ENCODE data around the gene CRTC3. TPM values are rescaled to one million over a fixed set of nuclear protein-coding genes. Genes with fewer than 3 reads are reported as not detected.

Gene CRTC3
- total and polyA plus RNA-seq, 5 donors from 2014 or later, result 27.5 to 110 (median 31.2) TPM

GRCh38 chr15:90489944-90490343, 39.8 kb upstream of the CRTC3 start:
- H3K36me3 Mint-ChIP-seq, result peaks cover 77% of the 10 kb centered on the region
- H3K27ac Mint-ChIP-seq, result peak overlapping the region in 1 of 3 donors; percentile 34
- no peak for DNase-seq
- H3K4me1 ChIP-seq (ENCODE audit: control insufficient read depth, insufficient read depth, low read length, poor library complexity, severe bottlenecking), result no peaks in the 10 kb centered on the region
- H3K27ac ChIP-seq (ENCODE audit: insufficient read depth, low read length, poor library complexity, severe bottlenecking), result no peak overlapping the region
- H3K36me3 ChIP-seq (ENCODE audit: control insufficient read depth, insufficient read depth, low read length), result peaks cover 96% of the 10 kb centered on the region
- H3K9me3 Mint-ChIP-seq, result no peaks in the 10 kb centered on the region
- H3K27me3 Mint-ChIP-seq, result no peaks in the 10 kb centered on the region
- no peaks in the 10 kb centered on the region for H3K27me3 ChIP-seq (ENCODE audit: control insufficient read depth, insufficient read depth, low read length)
- no peak for ATAC-seq (ENCODE audit: low read depth in 2 of 2)
- H3K4me3 Mint-ChIP-seq, result peak overlapping the region in 1 of 4 donors; percentile 11
- no peak overlapping the region for H3K4me3 ChIP-seq (ENCODE audit: low read depth, low read length)
- peaks cover 6 to 20% (median 13%) of the 10 kb centered on the region in 4 donors for H3K4me1 Mint-ChIP-seq
- H3K9me3 ChIP-seq (ENCODE audit: control insufficient read depth in 2 of 2, low read length in 2 of 2), result no peaks in the 10 kb centered on the region

DNA sequence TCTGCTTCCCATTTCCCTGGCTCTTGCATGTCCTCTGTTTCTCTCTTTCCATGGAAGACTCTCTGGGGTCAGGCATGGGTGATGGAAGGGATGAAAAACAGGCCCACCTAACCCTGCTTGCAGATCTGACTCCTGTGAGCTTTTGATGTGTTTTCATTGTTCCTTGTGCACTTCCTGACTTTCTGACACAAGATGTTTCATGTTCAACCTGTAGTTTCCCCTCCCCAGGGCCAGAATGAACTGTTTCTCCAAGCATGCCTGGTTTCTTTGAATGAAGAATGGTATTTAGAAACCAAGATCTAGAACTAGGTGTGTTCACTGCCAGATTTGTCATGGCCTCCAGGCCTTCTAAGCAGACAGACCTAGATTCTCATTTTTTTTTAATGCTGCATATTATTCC, 36.1 kb upstream of the CRTC3 start:
- Histone ChIP-seq H3K4me3 (ENCODE audit: low read depth, low read length) (no peak overlapping the region), H3K27me3 (ENCODE audit: control insufficient read depth, insufficient read depth, low read length) (no peaks in the 10 kb centered on the region), H3K9me3 (ENCODE audit: control insufficient read depth in 2 of 2, low read length in 2 of 2) (no peaks in the 10 kb centered on the region), H3K27ac (ENCODE audit: insufficient read depth, low read length, poor library complexity, severe bottlenecking) (no peak overlapping the region), H3K36me3 (ENCODE audit: control insufficient read depth, insufficient read depth, low read length) (peaks cover 97% of the 10 kb centered on the region), H3K4me1 (ENCODE audit: control insufficient read depth, insufficient read depth, low read length, poor library complexity, severe bottlenecking) (no peaks in the 10 kb centered on the region)
- H3K4me3 Mint-ChIP-seq, result no peak overlapping the region
- no peak for ATAC-seq (ENCODE audit: low read depth in 2 of 2)
- no peaks in the 10 kb centered on the region for H3K27me3 Mint-ChIP-seq
- peak overlapping the region in 2 of 3 donors; percentile 85 to 88 for H3K27ac Mint-ChIP-seq
- peaks cover 65% of the 10 kb centered on the region for H3K36me3 Mint-ChIP-seq
- no peaks in the 10 kb centered on the region for H3K9me3 Mint-ChIP-seq
- DNase-seq, result no peak
- peaks cover 6 to 20% (median 13%) of the 10 kb centered on the region in 4 donors for H3K4me1 Mint-ChIP-seq

- Mint-ChIP-seq H3K36me3 (peaks cover 61% of the 10 kb centered on the region), H3K27ac (peak overlapping the region in 1 of 3 donors; percentile 26)
Measured at GRCh38 chr15:90495067-90495466, 34.7 kb upstream of the CRTC3 start.

GRCh38 chr15:90496791-90497190, 32.9 kb upstream of the CRTC3 start:
- no peaks in the 10 kb centered on the region for H3K4me1 ChIP-seq (ENCODE audit: control insufficient read depth, insufficient read depth, low read length, poor library complexity, severe bottlenecking)
- peaks cover 97% of the 10 kb centered on the region for H3K36me3 ChIP-seq (ENCODE audit: control insufficient read depth, insufficient read depth, low read length)
- no peak overlapping the region for H3K27ac ChIP-seq (ENCODE audit: insufficient read depth, low read length, poor library complexity, severe bottlenecking)
- no peaks in the 10 kb centered on the region for H3K9me3 Mint-ChIP-seq
- H3K27me3 ChIP-seq (ENCODE audit: control insufficient read depth, insufficient read depth, low read length), result no peaks in the 10 kb centered on the region
- H3K36me3 Mint-ChIP-seq, result peaks cover 57% of the 10 kb centered on the region
- no peak overlapping the region for H3K27ac Mint-ChIP-seq
- no peaks in the 10 kb centered on the region for H3K9me3 ChIP-seq (ENCODE audit: control insufficient read depth in 2 of 2, low read length in 2 of 2)
- no peaks in the 10 kb centered on the region for H3K27me3 Mint-ChIP-seq
- H3K4me3 ChIP-seq (ENCODE audit: low read depth, low read length), result no peak overlapping the region
- H3K4me1 Mint-ChIP-seq, result peaks cover 6 to 20% (median 13%) of the 10 kb centered on the region in 4 donors
- ATAC-seq (ENCODE audit: low read depth in 2 of 2) (no peak), DNase-seq (no peak)
- H3K4me3 Mint-ChIP-seq, result no peak overlapping the region

More at GRCh38 chr15:90495067-90495466, 34.7 kb upstream of the CRTC3 start:
- Mint-ChIP-seq H3K4me1 (peaks cover 6 to 20% (median 12%) of the 10 kb centered on the region in 4 donors), H3K27me3 (no peaks in the 10 kb centered on the region), H3K9me3 (no peaks in the 10 kb centered on the region), H3K4me3 (no peak overlapping the region)
- no peak for DNase-seq
- Histone ChIP-seq H3K4me1 (ENCODE audit: control insufficient read depth, insufficient read depth, low read length, poor library complexity, severe bottlenecking) (no peaks in the 10 kb centered on the region), H3K36me3 (ENCODE audit: control insufficient read depth, insufficient read depth, low read length) (peaks cover 97% of the 10 kb centered on the region), H3K4me3 (ENCODE audit: low read depth, low read length) (no peak overlapping the region), H3K27ac (ENCODE audit: insufficient read depth, low read length, poor library complexity, severe bottlenecking) (no peak overlapping the region), H3K27me3 (ENCODE audit: control insufficient read depth, insufficient read depth, low read length) (no peaks in the 10 kb centered on the region), H3K9me3 (ENCODE audit: control insufficient read depth in 2 of 2, low read length in 2 of 2) (no peaks in the 10 kb centered on the region)
- ATAC-seq (ENCODE audit: low read depth in 2 of 2), result no peak

DNA sequence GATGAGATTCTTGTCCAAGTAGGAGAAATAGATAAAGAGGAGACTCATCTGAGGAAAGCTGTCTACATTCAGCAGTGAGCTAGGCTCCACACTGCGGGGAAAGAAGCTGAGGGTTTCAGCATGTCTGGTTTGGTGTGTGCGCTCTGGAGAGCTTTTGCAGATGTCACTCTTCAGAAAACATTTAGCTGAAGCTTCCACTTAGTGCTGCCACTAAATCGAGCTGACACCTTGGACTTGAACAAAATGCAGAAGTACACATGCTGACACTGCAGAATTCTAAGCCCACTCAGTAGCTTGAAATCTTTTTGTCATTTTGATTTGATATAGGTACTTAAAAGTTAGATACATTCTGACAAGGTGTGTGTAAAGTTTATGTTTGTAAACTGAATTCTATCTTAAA, 32.3 kb upstream of the CRTC3 start:
- Mint-ChIP-seq H3K36me3 (peaks cover 56% of the 10 kb centered on the region), H3K4me1 (peaks cover 6 to 23% (median 14%) of the 10 kb centered on the region in 4 donors), H3K27me3 (no peaks in the 10 kb centered on the region), H3K27ac (peak overlapping the region in 1 of 3 donors; percentile 66), H3K9me3 (no peaks in the 10 kb centered on the region), H3K4me3 (no peak overlapping the region)
- Histone ChIP-seq H3K4me3 (ENCODE audit: low read depth, low read length) (no peak overlapping the region), H3K27me3 (ENCODE audit: control insufficient read depth, insufficient read depth, low read length) (no peaks in the 10 kb centered on the region), H3K4me1 (ENCODE audit: control insufficient read depth, insufficient read depth, low read length, poor library complexity, severe bottlenecking) (no peaks in the 10 kb centered on the region), H3K27ac (ENCODE audit: insufficient read depth, low read length, poor library complexity, severe bottlenecking) (no peak overlapping the region), H3K36me3 (ENCODE audit: control insufficient read depth, insufficient read depth, low read length) (peaks cover 96% of the 10 kb centered on the region), H3K9me3 (ENCODE audit: control insufficient read depth in 2 of 2, low read length in 2 of 2) (no peaks in the 10 kb centered on the region)
- no peak for DNase-seq
- ATAC-seq (ENCODE audit: low read depth in 2 of 2), result no peak

- Mint-ChIP-seq H3K4me1 (peaks cover 6 to 20% (median 14%) of the 10 kb centered on the region in 4 donors), H3K27ac (no peak overlapping the region), H3K36me3 (peaks cover 53% of the 10 kb centered on the region), H3K4me3 (no peak overlapping the region), H3K27me3 (no peaks in the 10 kb centered on the region), H3K9me3 (no peaks in the 10 kb centered on the region)
- H3K4me3 ChIP-seq (ENCODE audit: low read depth, low read length), result no peak overlapping the region
- DNase-seq (no peak), ATAC-seq (ENCODE audit: low read depth in 2 of 2) (no peak)
- H3K4me1 ChIP-seq (ENCODE audit: control insufficient read depth, insufficient read depth, low read length, poor library complexity, severe bottlenecking), result no peaks in the 10 kb centered on the region
- H3K36me3 ChIP-seq (ENCODE audit: control insufficient read depth, insufficient read depth, low read length), result peaks cover 93% of the 10 kb centered on the region
- H3K9me3 ChIP-seq (ENCODE audit: control insufficient read depth in 2 of 2, low read length in 2 of 2), result no peaks in the 10 kb centered on the region
- H3K27ac ChIP-seq (ENCODE audit: insufficient read depth, low read length, poor library complexity, severe bottlenecking), result no peak overlapping the region
- no peaks in the 10 kb centered on the region for H3K27me3 ChIP-seq (ENCODE audit: control insufficient read depth, insufficient read depth, low read length)
Measured at GRCh38 chr15:90497912-90498311, 31.8 kb upstream of the CRTC3 start.

- ATAC-seq (ENCODE audit: low read depth in 2 of 2), result no peak
- no peak overlapping the region for H3K4me3 Mint-ChIP-seq
- Histone ChIP-seq H3K27ac (ENCODE audit: insufficient read depth, low read length, poor library complexity, severe bottlenecking) (no peak overlapping the region), H3K4me1 (ENCODE audit: control insufficient read depth, insufficient read depth, low read length, poor library complexity, severe bottlenecking) (no peaks in the 10 kb centered on the region), H3K27me3 (ENCODE audit: control insufficient read depth, insufficient read depth, low read length) (no peaks in the 10 kb centered on the region), H3K36me3 (ENCODE audit: control insufficient read depth, insufficient read depth, low read length) (peaks cover 72% of the 10 kb centered on the region), H3K9me3 (ENCODE audit: control insufficient read depth in 2 of 2, low read length in 2 of 2) (no peaks in the 10 kb centered on the region), H3K4me3 (ENCODE audit: low read depth, low read length) (no peak overlapping the region)
- H3K4me1 Mint-ChIP-seq, result peaks cover 0 to 5% (median 4%) of the 10 kb centered on the region in 4 donors
- H3K9me3 Mint-ChIP-seq, result no peaks in the 10 kb centered on the region
- no peaks in the 10 kb centered on the region for H3K27me3 Mint-ChIP-seq
- peaks cover 37% of the 10 kb centered on the region for H3K36me3 Mint-ChIP-seq
- H3K27ac Mint-ChIP-seq, result peak overlapping the region in 2 of 3 donors; percentile 7 to 69
- DNase-seq, result no peak
Measured at GRCh38 chr15:90500171-90500570, 29.6 kb upstream of the CRTC3 start.

- H3K36me3 Mint-ChIP-seq, result peaks cover 30% of the 10 kb centered on the region
Measured at GRCh38 chr15:90501898-90502297, 27.8 kb upstream of the CRTC3 start.

More at GRCh38 chr15:90501898-90502297, 27.8 kb upstream of the CRTC3 start:
- Mint-ChIP-seq H3K27me3 (no peaks in the 10 kb centered on the region), H3K9me3 (no peaks in the 10 kb centered on the region), H3K4me3 (no peak overlapping the region), H3K4me1 (peaks cover 0 to 5% (median 4%) of the 10 kb centered on the region in 4 donors), H3K27ac (no peak overlapping the region)
- Histone ChIP-seq H3K9me3 (ENCODE audit: control insufficient read depth in 2 of 2, low read length in 2 of 2) (no peaks in the 10 kb centered on the region), H3K36me3 (ENCODE audit: control insufficient read depth, insufficient read depth, low read length) (peaks cover 55% of the 10 kb centered on the region), H3K27me3 (ENCODE audit: control insufficient read depth, insufficient read depth, low read length) (no peaks in the 10 kb centered on the region), H3K27ac (ENCODE audit: insufficient read depth, low read length, poor library complexity, severe bottlenecking) (no peak overlapping the region), H3K4me3 (ENCODE audit: low read depth, low read length) (no peak overlapping the region), H3K4me1 (ENCODE audit: control insufficient read depth, insufficient read depth, low read length, poor library complexity, severe bottlenecking) (no peaks in the 10 kb centered on the region)
- ATAC-seq (ENCODE audit: low read depth in 2 of 2) (no peak), DNase-seq (no peak)

All from CD4-positive, CD25-positive, alpha-beta regulatory T cell (primary cell).